NCI-H146 treated with DMSO at 0.1 percent for 48 hours (cell line): ENCODE data around the gene SCN10A.

Experiments used
- DNase-seq: peaks from one replicate; lab custom pipeline; 2025; ENCODE audit not compliant: unreplicated experiment; lab: John Stamatoyannopoulos, UW

The SCN10A gene

DNA sequence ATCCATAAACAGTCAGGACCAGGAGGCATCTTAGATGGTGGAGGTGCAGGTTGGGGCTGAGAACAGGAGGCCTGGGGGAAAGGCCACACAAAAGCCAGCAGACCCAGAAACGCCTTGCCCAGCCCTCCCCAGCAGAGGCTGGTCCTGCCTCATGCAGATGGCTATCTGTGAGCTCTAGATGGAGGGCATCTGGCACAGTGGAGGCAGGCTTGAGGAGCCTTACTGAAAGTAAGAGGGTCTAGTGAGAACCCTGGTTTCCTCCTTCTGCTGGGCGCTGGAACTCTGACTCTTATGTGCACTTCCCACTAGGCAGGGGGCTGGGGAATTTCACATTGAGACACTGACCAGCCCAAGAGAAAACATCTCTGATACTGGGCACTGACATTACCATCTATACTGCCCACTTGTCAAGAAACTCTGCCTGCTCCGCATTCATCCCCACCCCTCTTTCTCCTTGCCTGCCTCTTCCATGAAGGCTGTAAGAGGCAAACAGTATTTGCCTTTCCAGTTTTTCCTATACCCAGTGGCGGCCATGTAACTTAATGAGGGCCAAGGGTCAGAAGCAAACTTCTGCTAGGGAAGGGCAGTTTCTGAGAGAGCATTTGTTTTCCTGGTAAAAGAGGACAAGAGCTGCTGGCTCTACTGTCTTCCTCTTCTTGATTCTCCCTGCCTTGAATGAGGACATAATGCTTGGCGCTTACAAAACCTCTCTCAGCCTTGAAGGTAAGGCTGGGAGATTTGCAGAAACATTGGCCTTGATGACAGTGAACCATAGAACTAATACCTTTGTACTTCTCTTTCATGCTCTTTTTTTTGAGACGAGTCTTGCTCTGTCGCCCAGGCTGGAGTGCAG, 162.1 kb downstream of the SCN10A start:
- DNase-seq, result no peak

GRCh38 chr3:38652934-38653333, 163.1 kb downstream of the SCN10A start:
- no peak for DNase-seq

GRCh38 chr3:38651153-38651789, 164.7 kb downstream of the SCN10A start:
- peak; percentile 21 for DNase-seq

- DNase-seq, result no peak
Measured at GRCh38 chr3:38650248-38650951, 165.6 kb downstream of the SCN10A start.

GRCh38 chr3:38649500-38650247, 166.3 kb downstream of the SCN10A start, which contains the start of gene SCN5A:
Gene SCN5A (minus strand): TSS chr3:38649687. CDS start chr3:38633307, 16,380 bp downstream.
- no peak for DNase-seq

GRCh38 chr3:38648659-38649499, 167.1 kb downstream of the SCN10A start:
- DNase-seq, result no peak

- DNase-seq, result no peak
Measured at GRCh38 chr3:38648024-38648658, 167.9 kb downstream of the SCN10A start.

DNA sequence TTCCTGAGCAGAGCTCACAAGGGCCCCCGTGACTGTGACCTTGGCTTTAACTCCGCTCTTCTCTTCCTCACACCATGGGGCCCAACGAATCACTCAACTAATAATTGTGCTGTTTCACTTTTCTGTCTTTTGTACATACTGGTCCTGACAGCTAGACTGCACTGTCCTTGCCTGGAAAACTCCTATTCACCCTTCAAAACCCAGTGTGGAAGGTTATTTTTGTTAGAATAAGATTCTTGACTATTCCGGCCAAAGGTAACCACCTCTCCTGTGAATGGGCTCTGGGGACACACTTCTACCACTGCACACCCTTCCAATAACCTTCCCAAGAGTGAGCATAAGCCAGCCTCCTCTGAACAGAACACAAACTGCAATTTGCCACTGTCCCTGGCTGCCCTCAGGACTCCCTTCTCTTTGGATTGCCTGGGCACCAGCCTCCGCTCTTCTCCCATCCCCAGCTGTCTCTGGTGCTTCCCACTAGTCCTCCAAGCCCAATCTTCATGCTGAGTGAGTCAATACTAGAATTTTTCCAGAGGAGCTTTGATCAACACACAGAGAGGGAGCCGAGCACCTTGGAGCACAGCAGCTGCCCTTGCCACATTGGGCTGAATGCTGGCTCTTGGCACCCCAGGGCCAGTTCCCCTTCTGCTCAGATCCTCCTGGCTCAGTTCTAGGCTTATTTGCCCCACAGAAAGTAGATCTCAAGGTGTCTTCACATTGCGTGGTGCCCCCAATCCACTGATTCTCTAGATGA, 168.6 kb downstream of the SCN10A start:
- no peak for DNase-seq
